ENCODE data around the gene XDH.

Gene XDH

DNA sequence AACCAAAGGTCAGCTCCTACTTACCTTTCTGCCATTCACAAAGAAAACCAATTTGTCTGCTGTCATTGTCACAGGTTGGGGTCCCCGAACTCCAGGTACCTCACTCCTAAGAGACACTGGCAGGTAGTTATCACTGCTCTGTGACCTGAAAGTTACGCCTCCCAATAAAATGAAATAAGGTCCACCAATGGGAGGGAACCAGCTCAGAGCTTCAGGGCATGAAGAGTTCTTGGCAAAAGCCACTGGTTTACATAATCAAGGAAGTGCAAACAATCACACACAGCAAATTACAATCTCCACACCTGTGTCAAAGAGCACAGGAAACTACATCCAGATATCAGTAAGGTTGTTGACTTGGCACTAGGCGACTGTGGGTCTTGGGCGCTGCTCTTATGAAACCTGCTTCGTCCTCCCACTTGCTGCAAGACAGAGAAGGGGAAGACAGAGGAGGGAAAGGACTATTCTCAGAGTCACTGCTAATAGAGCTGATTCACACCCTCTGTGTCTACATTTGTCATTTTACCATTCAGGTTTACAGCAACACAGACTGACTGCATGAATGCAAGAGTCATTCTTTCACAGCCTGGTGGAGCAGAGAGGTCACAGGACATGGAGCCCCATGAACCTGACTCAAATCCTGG is at the start of gene XDH:
Gene XDH, minus strand, starts transcription at position 142 of the 641 bp plus-strand sequence. Its CDS starts 76 bp downstream, at position 66.
- no peak for DNase-seq (ENCODE audit: low read depth)

GRCh38 chr2:31457651-31458050 is 43.1 kb upstream of the XDH start:
- DNase-seq (ENCODE audit: low read depth) = no peak

DNA sequence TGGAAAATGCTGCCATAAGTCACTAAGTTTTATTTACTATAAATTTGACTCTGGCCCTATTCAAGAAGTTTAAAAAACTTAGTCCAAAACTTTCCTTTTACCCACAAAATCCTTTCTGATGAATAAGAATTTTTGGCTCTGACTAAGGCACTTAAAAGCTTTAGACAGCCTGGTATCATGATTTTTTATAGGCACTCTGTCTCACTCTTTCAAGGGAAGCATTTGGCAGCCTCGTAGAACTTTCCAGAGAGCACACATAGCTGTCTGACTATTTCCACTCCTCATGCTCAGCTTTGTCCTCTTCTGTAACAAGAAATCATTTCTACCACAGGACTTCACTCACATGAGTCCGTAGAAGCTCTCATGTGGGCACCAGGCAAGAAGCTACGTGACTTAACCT is 32.3 kb upstream of the XDH start:
- DNase-seq (ENCODE audit: low read depth) = peak; percentile 90

DNA sequence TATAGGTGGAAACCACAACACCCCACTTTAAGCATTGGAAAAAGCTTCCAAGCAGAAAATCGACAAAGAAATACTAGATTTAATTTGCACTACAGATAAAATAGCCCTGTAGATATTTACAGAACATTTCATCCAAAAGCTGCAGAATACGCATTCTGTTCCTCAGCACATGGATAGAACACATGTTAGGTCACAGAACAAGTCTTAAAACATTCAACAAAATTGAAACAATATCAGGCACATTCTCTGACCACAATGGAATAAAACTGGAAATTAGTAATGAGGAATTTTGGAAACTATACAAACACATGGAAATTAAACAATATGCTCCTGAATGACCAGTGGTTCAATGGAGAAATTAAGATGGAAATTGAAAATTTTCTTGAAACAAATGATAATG is 27.8 kb upstream of the XDH start:
- no peak for DNase-seq (ENCODE audit: low read depth)

DNA sequence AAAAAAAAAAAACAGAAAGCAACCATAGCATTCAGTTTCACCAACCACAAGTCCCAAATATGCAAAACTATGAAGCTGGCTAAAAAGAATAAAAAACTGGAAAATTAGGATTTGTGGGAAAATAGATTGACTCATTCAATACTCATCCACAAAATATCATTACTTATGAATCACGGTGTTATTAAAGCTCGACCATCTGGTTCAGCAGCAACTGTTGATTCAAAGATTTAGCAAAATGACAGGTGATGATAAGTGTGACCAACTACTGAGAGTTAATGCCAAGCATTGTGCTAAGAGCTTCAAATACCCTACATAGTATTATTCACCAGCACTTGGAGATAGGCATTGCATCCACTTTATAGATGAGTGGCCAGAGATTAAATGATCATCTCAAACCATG is 26.2 kb upstream of the XDH start:
- peak; percentile 91 for DNase-seq (ENCODE audit: low read depth)

GRCh38 chr2:31434911-31435310 is 20.4 kb upstream of the XDH start:
- no peak for DNase-seq (ENCODE audit: low read depth)

DNA sequence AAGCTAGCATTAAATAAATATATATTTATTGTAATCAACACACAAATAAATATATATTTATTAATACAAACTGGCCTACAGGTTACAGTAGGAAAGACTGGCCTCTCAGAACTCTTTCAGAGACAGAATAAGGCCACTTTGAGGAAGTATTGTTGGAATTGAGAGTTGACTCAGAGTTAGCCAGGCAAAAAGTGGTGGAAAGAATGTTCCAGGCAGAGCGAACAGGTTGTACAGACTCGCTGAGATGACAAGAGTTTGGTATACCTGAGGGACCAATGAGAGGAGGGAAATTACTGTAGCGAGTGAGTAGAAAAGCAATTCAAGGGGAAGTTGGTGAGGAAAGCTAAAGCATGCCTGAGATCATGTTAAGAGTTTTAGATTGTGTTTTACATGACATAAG is 19.0 kb upstream of the XDH start:
- DNase-seq (ENCODE audit: low read depth) = no peak

- DNase-seq (ENCODE audit: low read depth) = no peak
Measured at GRCh38 chr2:31430439-31431165, 16.1 kb upstream of the XDH start.

DNA sequence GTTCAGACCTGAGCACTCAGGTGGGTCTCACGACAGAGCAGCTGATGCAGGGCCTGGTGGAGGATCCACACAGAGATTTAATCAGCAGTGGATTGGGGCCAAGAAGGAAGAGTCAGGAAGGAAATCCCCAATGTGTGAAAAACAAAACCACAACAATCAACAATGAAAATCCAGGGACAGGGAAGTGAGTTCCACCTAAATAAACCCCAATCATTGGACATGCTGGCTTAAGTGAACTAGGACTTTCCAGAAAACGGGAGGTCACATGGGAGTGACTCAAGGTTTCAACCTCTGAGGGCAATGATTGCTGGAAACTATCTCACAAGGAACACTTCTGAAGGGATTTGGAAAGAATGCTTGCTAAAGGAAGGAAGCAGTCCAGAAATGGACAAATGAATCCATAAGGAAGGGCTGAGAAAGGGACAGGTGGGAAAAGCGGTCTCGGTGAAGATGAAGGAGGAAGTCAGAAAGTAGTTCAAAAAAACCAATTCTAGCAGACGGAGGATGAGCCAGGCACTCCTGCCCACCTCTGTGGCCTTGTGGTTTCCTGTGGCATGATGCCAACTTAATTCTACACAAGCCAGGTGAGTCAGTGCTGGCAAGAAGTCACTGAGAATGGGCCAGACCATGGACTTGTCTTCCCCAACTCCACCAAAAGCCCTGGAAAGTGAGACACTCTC is 15.4 kb upstream of the XDH start:
- DNase-seq (ENCODE audit: low read depth) = no peak

- DNase-seq (ENCODE audit: low read depth) = no peak
Measured at GRCh38 chr2:31429040-31429439, 14.5 kb upstream of the XDH start.

- no peak for DNase-seq (ENCODE audit: low read depth)
Measured at GRCh38 chr2:31428001-31428418, 13.5 kb upstream of the XDH start.

- DNase-seq (ENCODE audit: low read depth) = no peak
Measured at GRCh38 chr2:31426096-31426495, 11.6 kb upstream of the XDH start.

GRCh38 chr2:31421634-31422033 is 7.1 kb upstream of the XDH start:
- no peak for DNase-seq (ENCODE audit: low read depth)

GRCh38 chr2:31420936-31421335 is 6.4 kb upstream of the XDH start:
- DNase-seq (ENCODE audit: low read depth) = no peak

- DNase-seq (ENCODE audit: low read depth) = no peak
Measured at GRCh38 chr2:31419386-31419785, 4.8 kb upstream of the XDH start.

DNA sequence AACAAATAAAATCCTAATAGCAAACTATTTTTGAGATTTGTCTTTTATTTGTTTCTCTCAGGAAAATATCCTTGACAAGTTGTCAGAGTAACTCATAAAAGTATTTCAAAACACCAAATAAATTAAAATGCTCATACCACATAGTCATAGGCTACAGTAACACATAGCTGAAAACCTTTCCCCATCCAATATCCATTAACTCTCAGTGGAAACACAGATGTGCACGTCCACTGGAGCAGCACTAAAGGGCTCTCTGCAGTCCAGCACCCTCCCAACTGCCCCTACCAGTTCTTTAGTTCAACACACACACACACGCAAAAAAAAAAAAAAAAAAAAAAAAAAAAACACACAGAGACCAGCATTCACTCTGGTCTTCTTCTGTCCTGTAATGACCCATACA is 879 bp upstream of the XDH start:
- DNase-seq (ENCODE audit: low read depth) = no peak

GRCh38 chr2:31413862-31414550 is 536 bp downstream of the XDH start:
- no peak for DNase-seq (ENCODE audit: low read depth)

GRCh38 chr2:31413025-31413424 is 1.5 kb downstream of the XDH start:
- DNase-seq (ENCODE audit: low read depth) = no peak

- no peak for DNase-seq (ENCODE audit: low read depth)
Measured at GRCh38 chr2:31411771-31412170, 2.8 kb downstream of the XDH start.

DNA sequence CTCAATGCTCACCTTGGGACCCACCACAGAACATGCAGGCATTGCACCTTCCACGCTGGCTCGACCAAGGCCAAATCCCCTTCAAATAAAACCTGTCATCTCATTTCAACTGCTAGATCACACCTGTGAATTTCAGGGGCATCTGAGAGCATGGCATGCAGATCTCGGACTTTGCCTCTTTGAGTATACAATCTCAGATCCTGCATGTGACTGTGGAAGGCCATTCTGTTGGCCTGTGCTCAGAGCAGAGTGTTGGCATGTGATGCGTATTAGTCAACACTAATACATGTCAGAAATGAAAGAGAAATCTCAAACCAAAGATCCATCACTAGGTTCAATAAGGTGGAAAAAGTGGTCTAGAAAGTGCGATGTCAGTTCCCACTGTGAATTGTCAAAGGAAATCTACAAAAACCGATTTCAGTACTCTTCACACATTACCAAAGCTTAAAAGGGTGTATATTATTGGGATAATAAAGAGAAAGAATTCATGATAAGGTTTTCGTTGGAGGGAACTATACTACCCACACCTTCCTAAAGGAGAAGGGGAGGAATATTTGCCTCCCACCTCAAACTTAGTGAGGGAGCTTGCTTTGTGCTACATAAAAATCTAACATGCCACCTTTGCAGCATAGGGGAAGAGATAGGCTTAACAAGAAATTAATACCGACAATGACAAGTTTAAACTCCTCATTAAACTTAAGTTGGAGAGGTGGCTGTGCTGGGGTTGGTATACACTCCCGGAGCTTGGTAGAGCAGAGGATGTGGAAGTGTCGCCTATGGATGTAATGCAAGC is 7.8 kb downstream of the XDH start:
- DNase-seq (ENCODE audit: low read depth) = no peak

- no peak for DNase-seq (ENCODE audit: low read depth)
Measured at GRCh38 chr2:31404827-31405226, 9.7 kb downstream of the XDH start.

DNA sequence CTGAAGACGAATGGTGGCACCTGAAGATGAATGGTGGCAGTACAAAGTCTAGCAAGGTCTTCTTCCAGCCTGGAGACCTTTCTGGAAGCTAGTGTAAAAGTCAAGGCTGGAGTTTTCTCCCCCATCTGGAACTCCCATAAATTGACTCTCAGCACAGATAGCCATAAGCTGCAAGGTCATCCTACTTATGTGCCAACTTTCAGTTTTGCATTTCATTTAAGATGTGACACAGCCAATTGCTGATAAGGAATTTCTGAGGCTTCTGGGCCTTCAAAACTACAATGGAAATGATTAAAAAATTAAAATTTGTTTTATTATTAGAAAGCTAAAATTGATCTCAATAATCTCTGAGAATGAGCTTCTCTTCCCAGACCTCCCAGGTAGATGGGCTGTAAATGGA is 10.2 kb downstream of the XDH start:
- no peak for DNase-seq (ENCODE audit: low read depth)

Measured in GM04503 (cell line).